LoVo (cell line): Measurements from ENCODE around the gene CCDC60.

Experiments
- DNase-seq: peaks from one replicate; pipeline ENCODE4 v3.0.0-alpha.2; 2016; ENCODE audit warnings: low spot score

CCDC60 gene

GRCh38 chr12:119546340-119546739 is 211.8 kb downstream of the CCDC60 start:
- DNase-seq: no peak

DNA sequence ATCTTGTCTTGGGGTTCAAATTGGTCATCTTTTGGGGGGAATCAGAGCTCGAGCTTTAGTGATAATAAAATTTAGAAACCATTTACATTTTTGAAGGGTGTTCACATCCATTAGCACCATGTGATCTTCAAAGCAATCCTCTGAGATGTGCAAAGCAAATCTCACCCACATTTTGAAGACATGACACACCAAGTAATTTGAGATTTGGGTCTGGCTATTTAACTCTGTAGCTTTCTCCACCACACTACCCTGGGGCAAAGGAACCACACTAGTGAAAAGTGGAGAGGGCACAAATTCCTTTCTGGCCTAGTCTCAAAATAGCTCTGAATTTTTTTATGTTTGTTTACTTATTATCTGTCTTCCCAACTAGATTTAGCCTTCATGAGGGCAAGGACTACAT is 212.5 kb downstream of the CCDC60 start:
- DNase-seq: no peak

DNA sequence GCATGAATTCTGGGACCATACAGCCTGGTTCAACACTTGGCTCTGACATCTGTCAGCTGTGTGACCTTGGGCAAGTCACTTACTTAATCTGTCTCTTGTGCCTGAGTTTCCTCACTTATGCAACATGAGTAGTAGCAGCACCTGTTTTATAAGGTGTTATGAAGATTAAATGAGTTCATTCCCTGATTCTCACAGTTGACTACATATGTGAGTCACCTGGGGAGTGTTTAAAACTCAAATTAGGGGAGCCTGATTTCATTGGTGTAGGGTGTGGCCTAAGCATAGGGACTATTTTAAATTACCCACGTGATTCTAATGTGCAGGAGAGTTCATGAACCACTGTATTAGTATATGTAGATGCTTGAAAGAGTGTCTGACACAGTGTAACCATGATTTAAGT is 222.3 kb downstream of the CCDC60 start:
- DNase-seq: no peak

GRCh38 chr12:119565404-119565803 is 230.9 kb downstream of the CCDC60 start:
- no peak for DNase-seq

DNA sequence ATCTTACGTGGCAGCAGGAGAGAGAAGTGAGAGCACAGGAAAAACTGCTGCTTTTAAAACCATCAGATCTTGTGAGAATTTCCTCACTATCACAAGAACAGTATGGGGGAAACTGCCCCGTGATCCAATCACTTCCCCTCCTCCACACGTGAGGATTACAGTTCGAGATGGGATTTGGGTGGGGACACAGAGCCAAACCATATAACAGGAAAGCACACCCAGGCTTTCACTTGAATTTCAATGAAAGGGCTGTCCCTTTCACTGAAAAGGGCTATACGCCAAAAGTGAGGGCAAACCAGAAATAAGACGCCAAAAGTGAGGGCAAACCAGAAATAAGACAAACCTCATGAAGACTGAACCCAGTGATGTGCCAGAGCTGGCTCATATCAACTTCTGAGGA is 236.2 kb downstream of the CCDC60 start:
- DNase-seq: no peak

- no peak for DNase-seq
Observed at GRCh38 chr12:119573086-119573485, 238.6 kb downstream of the CCDC60 start.

GRCh38 chr12:119574255-119574654 is 239.7 kb downstream of the CCDC60 start:
- DNase-seq: no peak

DNA sequence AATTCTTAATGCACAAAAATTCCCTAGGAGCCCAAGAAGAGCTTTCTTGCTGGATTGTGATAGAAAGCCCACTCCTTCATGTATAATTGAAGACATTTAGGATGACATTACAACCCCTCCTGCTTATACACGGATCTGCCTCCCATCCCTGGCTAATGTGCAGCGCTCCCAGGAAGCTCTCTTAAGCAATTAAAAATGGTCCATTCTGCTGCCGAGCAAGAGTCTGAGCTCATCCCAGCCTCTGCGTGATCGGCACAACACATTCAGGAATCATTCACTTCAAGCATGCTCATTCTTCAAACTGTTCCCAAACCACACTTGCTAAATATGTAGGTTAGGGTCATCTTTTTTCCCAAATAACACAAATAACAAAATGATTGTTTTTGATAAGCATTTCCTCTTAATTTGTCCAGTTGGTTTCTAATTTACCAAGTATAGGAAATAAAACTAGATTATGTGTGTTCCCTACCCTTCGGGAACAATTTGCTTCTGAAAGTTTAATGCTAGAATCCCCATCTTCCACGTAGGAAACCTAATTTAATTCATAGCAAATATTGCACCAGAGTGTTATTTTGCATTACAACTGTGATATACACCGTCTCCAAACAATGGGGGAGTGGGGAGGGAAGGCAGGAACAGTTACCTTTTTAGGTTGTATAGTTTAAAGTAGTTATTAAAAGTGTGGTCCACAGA is 241.7 kb downstream of the CCDC60 start:
- DNase-seq: no peak

GRCh38 chr12:119576915-119577314 is 242.4 kb downstream of the CCDC60 start:
- DNase-seq: no peak

DNA sequence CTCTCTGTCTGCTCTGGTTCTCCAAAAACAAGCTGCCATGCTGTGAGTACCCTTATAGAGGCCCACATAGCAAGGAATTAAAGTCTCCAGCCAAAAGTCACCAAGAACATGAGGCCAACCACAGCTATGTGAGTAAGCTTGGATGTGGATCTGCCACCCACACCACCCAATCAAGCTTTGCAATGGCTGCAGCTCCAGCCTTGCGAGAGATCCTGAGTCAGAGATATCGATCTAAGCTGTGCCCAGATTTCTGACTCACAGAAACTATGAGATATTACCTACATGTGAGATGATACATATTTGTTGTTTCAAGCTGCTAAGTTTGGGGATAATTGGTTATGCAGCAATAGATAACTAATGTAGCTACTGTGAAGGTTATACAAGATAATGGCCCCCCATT is 243.6 kb downstream of the CCDC60 start:
- DNase-seq: no peak

DNA sequence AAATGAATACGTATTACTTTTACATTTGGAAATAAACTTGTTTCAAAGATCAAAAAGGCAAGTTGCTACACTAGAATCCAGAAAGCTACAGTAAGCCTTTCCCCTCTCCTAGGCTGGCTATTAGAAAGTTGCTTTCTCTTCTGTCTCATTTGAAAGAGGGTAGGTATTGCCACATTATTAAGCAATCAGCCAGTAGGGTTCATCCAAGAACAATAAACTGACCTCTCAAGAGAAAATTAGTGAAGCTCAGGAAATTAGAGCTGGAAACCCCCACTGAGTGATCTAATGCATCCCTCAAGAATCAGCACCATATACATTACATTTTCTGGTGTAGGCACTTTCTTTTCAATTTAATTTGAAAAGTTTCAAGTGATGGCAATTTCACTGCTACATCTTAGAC is 254.6 kb downstream of the CCDC60 start:
- DNase-seq: no peak

GRCh38 chr12:119589634-119590033 is 255.1 kb downstream of the CCDC60 start:
- DNase-seq: no peak
